K562 (cell line): Measurements from ENCODE around the gene DDC. TPM values are rescaled to one million over a fixed set of nuclear protein-coding genes. Genes with fewer than 3 reads are reported as not detected.

ENCODE experiments used
- ATF1 ChIP-seq, 2 experiments: fragments of 450-650 bp in 1 of 2; IDR thresholded peaks; 2 replicates each; pipeline ENCODE4 v1.6.1; 2016; ENCODE audit warnings: missing compliant biosample characterization in 1 of 2, missing genetic modification characterization in 1 of 2
- EP400 ChIP-seq: fragments of 450-650 bp; IDR thresholded peaks from 2 replicates; pipeline ENCODE4 v1.6.1; 2017; ENCODE audit warnings: antibody characterized with exemption, mild to moderate bottlenecking, moderate library complexity
- ETV5 ChIP-seq: sonication (generic); formaldehyde crosslinking; IDR thresholded peaks from 2 replicates; pipeline ENCODE4 v1.4.0; 2020; ENCODE audit warnings: low read depth, mild to moderate bottlenecking, missing genetic modification reagents
- GATAD2B ChIP-seq: fragments of 450-650 bp; IDR thresholded peaks from 2 replicates; pipeline ENCODE4 v1.6.1; 2017; ENCODE audit warnings: mild to moderate bottlenecking, borderline replicate concordance
- HBP1 ChIP-seq: fragments of 450-650 bp; formaldehyde crosslinking; IDR thresholded peaks from 2 replicates; pipeline ENCODE4 v1.4.0; 2022; ENCODE audit warnings: missing genetic modification characterization
- HNRNPLL ChIP-seq: fragments of 200-400 bp; formaldehyde crosslinking; IDR thresholded peaks from 2 replicates; pipeline ENCODE4 v1.6.1; 2017; ENCODE audit warnings: low read length, low read depth, mild to moderate bottlenecking; ENCODE audit not compliant: poor library complexity, severe bottlenecking
- MED1 ChIP-seq: sonication (generic); formaldehyde crosslinking; IDR thresholded peaks from 2 replicates; pipeline ENCODE4 v1.8.1; 2023; ENCODE audit warnings: missing genetic modification reagents, borderline replicate concordance
- MEF2D ChIP-seq: conservative IDR thresholded peaks from 2 replicates; pipeline ENCODE4 v1.6.1; 2016; ENCODE audit warnings: low read depth, missing genetic modification characterization, missing compliant biosample characterization
- MTA3 ChIP-seq: fragments of 450-650 bp; formaldehyde crosslinking; IDR thresholded peaks from 2 replicates; pipeline ENCODE4 v1.6.1; 2017; ENCODE audit warnings: mild to moderate bottlenecking, borderline replicate concordance
- NCOA2 ChIP-seq, 2 experiments: fragments of 450-650 bp; IDR thresholded peaks; 2 replicates each; pipeline ENCODE4 v1.6.1; 2018; ENCODE audit warnings: mild to moderate bottlenecking in 2 of 2, moderate library complexity in 1 of 2; ENCODE audit not compliant: partially characterized antibody in 2 of 2
- NFE2L1 ChIP-seq: fragments of 450-650 bp; IDR thresholded peaks from 2 replicates; pipeline ENCODE4 v1.6.1; 2016; ENCODE audit warnings: missing genetic modification characterization, low read depth, mild to moderate bottlenecking, missing compliant biosample characterization, moderate library complexity, borderline replicate concordance
- PKNOX1 ChIP-seq: fragments of 450-650 bp; IDR thresholded peaks from 2 replicates; pipeline ENCODE4 v1.6.1; 2016
- POLR2G ChIP-seq: fragments of 200-400 bp; formaldehyde crosslinking; IDR thresholded peaks from 2 replicates; pipeline ENCODE4 v1.6.1; 2017; ENCODE audit warnings: low read depth, mild to moderate bottlenecking, antibody characterized with exemption, low read length, moderate library complexity
- SP1 ChIP-seq: sonication (generic); formaldehyde crosslinking; IDR thresholded peaks from 2 replicates; pipeline ENCODE4 v1.8.1; 2022; ENCODE audit warnings: mild to moderate bottlenecking, missing genetic modification reagents
- TAF9B ChIP-seq: fragments of 450-650 bp; IDR thresholded peaks from 2 replicates; pipeline ENCODE4 v1.6.1; 2018; ENCODE audit warnings: mild to moderate bottlenecking; ENCODE audit not compliant: partially characterized antibody
- TCF15 ChIP-seq: fragments of 250-450 bp; sonication (Bioruptor Pico); IDR thresholded peaks from 2 replicates; pipeline ENCODE4 v1.8.0; 2022; ENCODE audit warnings: moderate library complexity, mild to moderate bottlenecking, inconsistent platforms
- VEZF1 ChIP-seq: fragments of 200-800 bp; sonication (Bioruptor generic); IDR thresholded peaks from 2 replicates; pipeline ENCODE4 v1.6.1; 2017; ENCODE audit warnings: missing genetic modification characterization, missing compliant biosample characterization
- ZBTB12 ChIP-seq: fragments of 250-450 bp; sonication (Bioruptor Pico); IDR thresholded peaks from 2 replicates; pipeline ENCODE4 v1.4.0; 2020
- ZKSCAN1 ChIP-seq: fragments of 150-350 bp; IDR thresholded peaks from 2 replicates; pipeline ENCODE4 v1.6.1; 2016; ENCODE audit warnings: low read depth, low read length
- ZNF124 ChIP-seq: sonication (generic); formaldehyde crosslinking; IDR thresholded peaks from 2 replicates; pipeline ENCODE4 v1.8.1; 2022; ENCODE audit warnings: missing genetic modification reagents
- ZNF253 ChIP-seq: fragments of 250-450 bp; sonication (Bioruptor Pico); conservative IDR thresholded peaks from 2 replicates; pipeline ENCODE4 v1.6.1; 2021; ENCODE audit warnings: mild to moderate bottlenecking
- ZNF384 ChIP-seq: IDR thresholded peaks from 2 replicates; pipeline ENCODE4 v1.6.1; 2012; ENCODE audit warnings: low read depth, low read length, improper control_type of control experiment
- ZNF76 ChIP-seq: fragments of 250-450 bp; sonication (Bioruptor Pico); IDR thresholded peaks from 2 replicates; pipeline ENCODE4 v1.4.0; 2020; ENCODE audit warnings: mild to moderate bottlenecking, moderate library complexity, borderline replicate concordance
- polyA plus RNA-seq, 8 experiments: library from polyadenylated mRNA; depleted of rRNA in 4 of 8; stranded (reverse) in 5 of 8; unstranded in 3 of 8; fragments of >200 nt; fragmentation: Nextera tagmentation in 2 of 8; fragmentation: Illumina TruSeq in 1 of 8; extraction: Ambion mirVana in 2 of 8; extraction: Trizol in 1 of 8; gene quantifications; 2 replicates each; pipeline versions ENCODE4 v1.2.1 to v1.2.3, GENCODE V29; 2011 to 2014; ENCODE audit warnings: inconsistent platforms in 1 of 8, missing spikeins in 1 of 8
- total RNA-seq, 7 experiments: library from RNA; depleted of rRNA in 6 of 7; stranded (reverse); fragments of >200 nt in 6 of 7; fragmentation: Illumina TruSeq in 2 of 7; extraction: Trizol in 2 of 7; gene quantifications; 2 replicates each; pipeline versions ENCODE4 v1.2.1 to v1.2.3, GENCODE V29; 2011 to 2021; ENCODE audit warnings: low replicate concordance in 1 of 7

The DDC gene
- total and polyA plus RNA-seq, 9 of the 15 experiments (the other 6 are each of a cell fraction or from before 2014, with no cell fraction given) = not detected

GRCh38 chr7:50449881-50450589, 115.2 kb downstream of the DDC start, which contains the start of gene FIGNL1 (continued):
- TF ChIP-seq ATF1 (CRISPR knock-in tag; IDR thresholded peaks at IDR 0.05) (no peak), ATF1 (tag; IDR thresholded peaks at IDR 0.05) (peak; percentile 93), GATAD2B (0 out of 2 replicates have a peak, but pooled peaks have one; percentile 59), ZNF384 (no peak), EP400 (peak; percentile 65), VEZF1 (peak; percentile 36; the same call in 1 of the 2 replicates), NCOA2 (IDR thresholded peaks at IDR 0.05; ENCODE audit: partially characterized antibody in 2 of 2) (no peak), NFE2L1 (tag) (no peak), PKNOX1 (peak; percentile 64), ZKSCAN1 (peak; percentile 6; the same call in 1 of the 2 replicates), ZNF253 (CRISPR knock-in tag) (no peak), POLR2G (peak; percentile 86), MEF2D (tag) (no peak), MTA3 (peak; percentile 66; the same call in 1 of the 2 replicates), TCF15 (no peak), SP1 (CRISPR knock-in tag) (peak; percentile 60), ZNF124 (no peak), HBP1 (CRISPR knock-in tag) (no peak), ZNF76 (no peak), MED1 (no peak), HNRNPLL (peak; percentile 60), ZBTB12 (CRISPR knock-in tag) (peak; percentile 58; the same call in 1 of the 2 replicates), ETV5 (CRISPR knock-in tag) (no peak), TAF9B (peak; percentile 40)
